Urinary bladder (tissue), 4 donors: ENCODE measurements around the gene WSCD2. TPM values are rescaled to one million over a fixed set of nuclear protein-coding genes. Genes with fewer than 3 reads are reported as not detected.

ENCODE experiments used
- DNase-seq: peaks from one replicate; pipeline ENCODE4 v3.0.0-alpha.2; 2015; ENCODE audit errors: extremely low spot score
- H3K27ac ChIP-seq: one replicate; pipeline ENCODE4 v1.5.1; 2013; ENCODE audit warnings: low read depth, mild to moderate bottlenecking, moderate library complexity
- H3K36me3 ChIP-seq: one replicate; pipeline ENCODE4 v1.6.1; 2013; ENCODE audit warnings: mild to moderate bottlenecking, moderate library complexity; ENCODE audit not compliant: insufficient read depth
- H3K4me1 ChIP-seq: one replicate; pipeline ENCODE4 v1.6.1; 2013; ENCODE audit warnings: mild to moderate bottlenecking, moderate library complexity; ENCODE audit not compliant: insufficient read depth
- H3K4me3 ChIP-seq: one replicate; pipeline ENCODE4 v1.5.1; 2013; ENCODE audit warnings: low read depth, low read length
- WGBS: extraction: QIAGEN DNeasy Blood & Tissue Kit; methylation state at CpG from one replicate; pipeline ENCODE4 v1.1.7; 2013; 5-methylcytosine and 5-hydroxymethylcytosine counted together
- polyA plus RNA-seq: library from polyadenylated mRNA; stranded (reverse); fragments of 200-250 nt; gene quantifications from one replicate; pipeline ENCODE4 v1.2.3, GENCODE V29; 2013
- total RNA-seq: library from RNA; depleted of rRNA; stranded (reverse); fragments of >200 nt; gene quantifications from one replicate; pipeline ENCODE4 v1.2.3, GENCODE V29; 2014
- donor health status: healthy with polysubstance abuse.
- donor health status: healthy.

The WSCD2 gene
- 6.5 TPM for total RNA-seq
- 2.3 TPM for polyA plus RNA-seq

GRCh38 chr12:108129017-108129812 lies at the start of gene WSCD2:
Gene WSCD2 (plus strand): TSS chr12:108129288. CDS start chr12:108195833, 66,545 bp downstream.
- 3% methylated on average over 74 of the region's 74 CpGs for WGBS
- no peaks in the 10 kb centered on the region for H3K4me1 ChIP-seq
- no peaks in the 10 kb centered on the region for H3K36me3 ChIP-seq
- DNase-seq = no peak
- peak within 1 kb of the TSS; percentile 27 for H3K4me3 ChIP-seq
- H3K27ac ChIP-seq = peak within 1 kb of the TSS; percentile 42

DNA sequence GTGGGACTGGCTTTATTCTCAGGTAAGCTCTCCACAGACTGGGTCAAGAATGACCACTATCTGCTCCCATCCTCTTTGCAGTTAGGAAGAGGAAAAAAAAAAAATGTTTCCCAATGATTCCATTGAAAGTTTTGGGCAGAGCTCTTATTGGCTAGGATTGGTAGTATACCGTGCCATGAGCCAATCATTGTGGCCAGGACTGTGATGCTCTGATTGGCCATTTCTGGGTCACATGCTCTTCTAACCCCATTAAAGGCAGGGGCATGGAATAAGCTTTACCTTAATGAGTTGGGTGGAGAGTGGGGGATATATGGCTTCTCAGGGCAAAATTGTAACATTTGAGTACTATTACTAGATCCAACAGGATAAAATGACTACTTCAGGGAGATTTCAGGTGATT lies 49.4 kb upstream of the WSCD2 start:
- DNase-seq = no peak
- no peaks in the 10 kb centered on the region for H3K36me3 ChIP-seq
- 95% methylated on average over 1 of the region's 1 CpG for WGBS
- no peak overlapping the region for H3K27ac ChIP-seq
- no peak overlapping the region for H3K4me3 ChIP-seq
- H3K4me1 ChIP-seq = no peaks in the 10 kb centered on the region

GRCh38 chr12:108080363-108080762 lies 48.7 kb upstream of the WSCD2 start:
- H3K36me3 ChIP-seq = no peaks in the 10 kb centered on the region
- H3K4me1 ChIP-seq = no peaks in the 10 kb centered on the region
- WGBS = 73% methylated on average over 7 of the region's 7 CpGs
- DNase-seq = no peak
- no peak overlapping the region for H3K27ac ChIP-seq
- no peak overlapping the region for H3K4me3 ChIP-seq

- Histone ChIP-seq H3K4me3 (no peak overlapping the region), H3K4me1 (no peaks in the 10 kb centered on the region), H3K27ac (no peak overlapping the region), H3K36me3 (no peaks in the 10 kb centered on the region)
- no peak for DNase-seq
- WGBS = 19% methylated on average over 1 of the region's 1 CpG
Observed at GRCh38 chr12:108082485-108082884, 46.6 kb upstream of the WSCD2 start.

DNA sequence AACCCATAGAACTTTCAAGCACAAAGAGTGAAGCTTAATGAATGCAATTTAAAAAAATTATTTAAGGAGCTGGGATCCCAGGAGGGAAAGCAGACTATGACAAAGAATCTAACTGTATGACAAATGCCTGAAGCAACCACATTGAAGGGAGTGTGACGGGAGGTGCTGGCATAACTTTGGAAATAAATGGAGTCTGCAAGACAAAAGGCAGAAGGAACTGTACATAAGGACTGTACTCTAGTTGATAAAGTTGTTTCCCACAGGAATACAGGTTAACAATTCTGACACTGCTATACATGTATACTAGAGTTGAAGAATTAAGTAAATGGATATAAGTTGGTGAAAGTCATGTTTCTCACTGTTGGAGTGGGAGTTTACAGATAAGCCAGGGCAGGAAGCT lies 41.2 kb upstream of the WSCD2 start:
- no peak overlapping the region for H3K27ac ChIP-seq

GRCh38 chr12:108090107-108090899 lies 38.8 kb upstream of the WSCD2 start:
- 75% methylated on average over 13 of the region's 13 CpGs for WGBS
- Histone ChIP-seq H3K36me3 (no peaks in the 10 kb centered on the region), H3K4me1 (no peaks in the 10 kb centered on the region), H3K27ac (no peak overlapping the region), H3K4me3 (no peak overlapping the region)
- DNase-seq = no peak

More for the DNA sequence above, 41.2 kb upstream of the WSCD2 start:
- no peaks in the 10 kb centered on the region for H3K36me3 ChIP-seq
- no peak overlapping the region for H3K4me3 ChIP-seq
- H3K4me1 ChIP-seq = no peaks in the 10 kb centered on the region
- DNase-seq = no peak
- WGBS = 89% methylated on average over 1 of the region's 1 CpG

GRCh38 chr12:108090932-108091678 lies 38.0 kb upstream of the WSCD2 start:
- no peak for DNase-seq
- Histone ChIP-seq H3K36me3 (no peaks in the 10 kb centered on the region), H3K4me1 (no peaks in the 10 kb centered on the region), H3K4me3 (no peak overlapping the region), H3K27ac (no peak overlapping the region)
- WGBS = 47% methylated on average over 10 of the region's 10 CpGs

- WGBS = 24% methylated on average over 4 of the region's 4 CpGs
- H3K4me1 ChIP-seq = no peaks in the 10 kb centered on the region
- no peak overlapping the region for H3K4me3 ChIP-seq
- no peak for DNase-seq
- no peak overlapping the region for H3K27ac ChIP-seq
- H3K36me3 ChIP-seq = no peaks in the 10 kb centered on the region
Observed at GRCh38 chr12:108091679-108092051, 37.4 kb upstream of the WSCD2 start.

- 37% methylated on average over 4 of the region's 4 CpGs for WGBS
- no peaks in the 10 kb centered on the region for H3K36me3 ChIP-seq
- DNase-seq = no peak
- no peaks in the 10 kb centered on the region for H3K4me1 ChIP-seq
- no peak overlapping the region for H3K27ac ChIP-seq
- H3K4me3 ChIP-seq = no peak overlapping the region
Observed at GRCh38 chr12:108093209-108093608, 35.9 kb upstream of the WSCD2 start.

- no peaks in the 10 kb centered on the region for H3K36me3 ChIP-seq
- WGBS = 63% methylated on average over 2 of the region's 2 CpGs
- H3K4me3 ChIP-seq = no peak overlapping the region
- no peak overlapping the region for H3K27ac ChIP-seq
- no peak for DNase-seq
- H3K4me1 ChIP-seq = no peaks in the 10 kb centered on the region
Observed at GRCh38 chr12:108094056-108094649, 34.9 kb upstream of the WSCD2 start.

- 79% methylated on average over 3 of the region's 3 CpGs for WGBS
- DNase-seq = no peak
- Histone ChIP-seq H3K4me1 (no peaks in the 10 kb centered on the region), H3K36me3 (no peaks in the 10 kb centered on the region), H3K4me3 (no peak overlapping the region), H3K27ac (no peak overlapping the region)
Observed at GRCh38 chr12:108097160-108097911, 31.8 kb upstream of the WSCD2 start.

- Histone ChIP-seq H3K27ac (no peak overlapping the region), H3K36me3 (no peaks in the 10 kb centered on the region), H3K4me1 (no peaks in the 10 kb centered on the region), H3K4me3 (no peak overlapping the region)
- DNase-seq = no peak
- 94% methylated on average over 8 of the region's 8 CpGs for WGBS
Observed at GRCh38 chr12:108098374-108098773, 30.7 kb upstream of the WSCD2 start.

- no peaks in the 10 kb centered on the region for H3K36me3 ChIP-seq
- H3K27ac ChIP-seq = no peak overlapping the region
- no peak overlapping the region for H3K4me3 ChIP-seq
- no peaks in the 10 kb centered on the region for H3K4me1 ChIP-seq
- 21% methylated on average over 3 of the region's 3 CpGs for WGBS
- DNase-seq = no peak
Observed at GRCh38 chr12:108099073-108099472, 30.0 kb upstream of the WSCD2 start.
